SK-N-MC (cell line): ENCODE results near the gene PRMT3.

Experiments used
- EZH2 ChIP-seq: fragments of 200-600 bp; sonication (generic); IDR thresholded peaks from one replicate; pipeline ENCODE4 v1.6.1; 2017; ENCODE audit warnings: antibody characterized with exemption
- POLR2AphosphoS5 ChIP-seq: IDR thresholded peaks from 2 replicates; pipeline ENCODE4 v1.6.1; 2012; ENCODE audit warnings: mild to moderate bottlenecking, low read depth, low read length, borderline replicate concordance

GRCh38 chr11:20406484-20406883 lies 19.0 kb downstream of the PRMT3 start:
- TF ChIP-seq POLR2AphosphoS5 (no peak), EZH2 (no peak)
